NCI-H146 treated with DMSO at 0.1 percent for 48 hours (cell line): ENCODE measurements around the gene TMEM203.
"Not testable (repeated sequence)": the region's sequence is repeated elsewhere in the genome, so short reads cannot be mapped to it uniquely, and the experiment has no call there.

Experiments used
- DNase-seq: peaks from one replicate; lab custom pipeline; 2025; ENCODE audit not compliant: unreplicated experiment; lab: John Stamatoyannopoulos, UW

Gene TMEM203

GRCh38 chr9:137242269-137243203 lies 37.1 kb upstream of the TMEM203 start:
- no peak for DNase-seq

GRCh38 chr9:137241490-137242268 lies 36.2 kb upstream of the TMEM203 start:
- no peak for DNase-seq

- DNase-seq: peak; percentile 97
These were observed 35.5 kb upstream of the TMEM203 start, which contains the start of gene TUBB4B for GRCh38 chr9:137240841-137241489. TUBB4B (plus strand) TSS chr9:137241287; CDS start chr9:137241361, 74 bp downstream.

GRCh38 chr9:137240318-137240840 lies 34.9 kb upstream of the TMEM203 start:
- no peak for DNase-seq

- not testable (repeated sequence) for DNase-seq
These were observed 34.2 kb upstream of the TMEM203 start for GRCh38 chr9:137239541-137240200.

- peak; percentile 45 for DNase-seq
These were observed 32.6 kb upstream of the TMEM203 start for GRCh38 chr9:137237759-137238726.

GRCh38 chr9:137236936-137237421 lies 31.5 kb upstream of the TMEM203 start:
- DNase-seq: no peak

GRCh38 chr9:137236238-137236935 lies 30.9 kb upstream of the TMEM203 start:
- peak; percentile 57 for DNase-seq

- no peak for DNase-seq
These were observed 30.2 kb upstream of the TMEM203 start for GRCh38 chr9:137235424-137236237.

- no peak for DNase-seq
These were observed 29.4 kb upstream of the TMEM203 start for GRCh38 chr9:137234758-137235423.

GRCh38 chr9:137234055-137234697 lies 28.7 kb upstream of the TMEM203 start:
- DNase-seq: no peak

- no peak for DNase-seq
These were observed 27.9 kb upstream of the TMEM203 start for GRCh38 chr9:137233143-137233980.

- DNase-seq: no peak
These were observed 27.1 kb upstream of the TMEM203 start for GRCh38 chr9:137232510-137232909.

GRCh38 chr9:137232101-137232500 lies 26.7 kb upstream of the TMEM203 start:
- no peak for DNase-seq

GRCh38 chr9:137231372-137232039 lies 26.1 kb upstream of the TMEM203 start:
- no peak for DNase-seq
